HFF-Myc (cell line): Measurements from ENCODE around the gene EPHA8.

Experiments
- DNase-seq: peaks from one replicate; pipeline ENCODE4 v3.0.0-alpha.2; 2011; ENCODE audit warnings: low read depth; ENCODE audit errors: extremely low read depth
- H3K4me3 ChIP-seq: replicated peaks from 2 replicates; pipeline ENCODE4 v1.5.1; 2011; ENCODE audit warnings: low read depth, mild to moderate bottlenecking, control low read depth, low read length
- TF ChIP-seq, protein P1 (sequence below): IDR thresholded peaks from 2 replicates; pipeline ENCODE4 v1.5.1; 2012; ENCODE audit warnings: mild to moderate bottlenecking, low read depth, low read length, control low read depth; ENCODE audit errors: missing control alignments

The EPHA8 gene

GRCh38 chr1:22594396-22594795 is 31.1 kb downstream of the EPHA8 start:
- H3K4me3 ChIP-seq = no peak overlapping the region
- no peak for DNase-seq
- TF ChIP-seq, protein P1, sequence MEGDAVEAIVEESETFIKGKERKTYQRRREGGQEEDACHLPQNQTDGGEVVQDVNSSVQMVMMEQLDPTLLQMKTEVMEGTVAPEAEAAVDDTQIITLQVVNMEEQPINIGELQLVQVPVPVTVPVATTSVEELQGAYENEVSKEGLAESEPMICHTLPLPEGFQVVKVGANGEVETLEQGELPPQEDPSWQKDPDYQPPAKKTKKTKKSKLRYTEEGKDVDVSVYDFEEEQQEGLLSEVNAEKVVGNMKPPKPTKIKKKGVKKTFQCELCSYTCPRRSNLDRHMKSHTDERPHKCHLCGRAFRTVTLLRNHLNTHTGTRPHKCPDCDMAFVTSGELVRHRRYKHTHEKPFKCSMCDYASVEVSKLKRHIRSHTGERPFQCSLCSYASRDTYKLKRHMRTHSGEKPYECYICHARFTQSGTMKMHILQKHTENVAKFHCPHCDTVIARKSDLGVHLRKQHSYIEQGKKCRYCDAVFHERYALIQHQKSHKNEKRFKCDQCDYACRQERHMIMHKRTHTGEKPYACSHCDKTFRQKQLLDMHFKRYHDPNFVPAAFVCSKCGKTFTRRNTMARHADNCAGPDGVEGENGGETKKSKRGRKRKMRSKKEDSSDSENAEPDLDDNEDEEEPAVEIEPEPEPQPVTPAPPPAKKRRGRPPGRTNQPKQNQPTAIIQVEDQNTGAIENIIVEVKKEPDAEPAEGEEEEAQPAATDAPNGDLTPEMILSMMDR = no peak

- H3K4me3 ChIP-seq = no peak overlapping the region
- TF ChIP-seq, protein P1 = no peak
- DNase-seq = no peak
These were observed 31.8 kb downstream of the EPHA8 start for GRCh38 chr1:22595108-22595507.

GRCh38 chr1:22597301-22597965 is 34.1 kb downstream of the EPHA8 start:
- TF ChIP-seq, protein P1 = no peak

DNA sequence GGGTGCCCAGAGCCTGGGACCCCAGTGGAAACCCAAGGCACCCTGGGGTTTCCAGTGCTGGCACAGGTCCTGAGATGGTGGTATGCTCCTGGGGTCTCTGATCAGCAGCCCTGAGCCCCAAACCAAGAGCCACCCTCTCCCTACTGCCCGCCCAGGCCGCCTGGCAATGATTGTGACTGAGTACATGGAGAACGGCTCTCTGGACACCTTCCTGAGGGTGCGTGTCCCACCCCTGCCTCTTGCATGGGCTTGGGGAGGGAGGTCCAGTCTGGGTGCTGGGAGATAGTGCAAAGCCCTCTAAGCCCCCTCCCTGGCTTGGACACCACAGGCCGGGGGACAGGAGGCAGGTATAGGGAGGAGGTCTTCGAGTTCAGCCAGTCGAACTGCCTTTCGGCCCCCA is 34.7 kb downstream of the EPHA8 start:
- TF ChIP-seq, protein P1 = no peak
- no peak overlapping the region for H3K4me3 ChIP-seq
- DNase-seq = no peak

More at GRCh38 chr1:22597301-22597965, 34.1 kb downstream of the EPHA8 start:
- no peak for DNase-seq
- no peak overlapping the region for H3K4me3 ChIP-seq

GRCh38 chr1:22598736-22599135 is 35.4 kb downstream of the EPHA8 start:
- DNase-seq = no peak
- H3K4me3 ChIP-seq = no peak overlapping the region
- TF ChIP-seq, protein P1 = no peak

- no peak overlapping the region for H3K4me3 ChIP-seq
- no peak for DNase-seq
- TF ChIP-seq, protein P1 = no peak
These were observed 37.0 kb downstream of the EPHA8 start for GRCh38 chr1:22600071-22600816.
